ENCODE data around the gene MLLT1.
A peak's percentile ranks its signal among the peaks of the same experiment; 100 is the strongest.

Gene MLLT1

GRCh38 chr19:6246174-6247006 is 33.4 kb downstream of the MLLT1 start:
- Histone ChIP-seq H3K9ac (ENCODE audit: low read length in 2 of 2) (no peak overlapping the region), H3K27me3 (ENCODE audit: control insufficient read depth in 1 of 2, insufficient read depth in 2 of 2, low read length in 2 of 2) (no peaks in the 10 kb centered on the region), H3K4me3 (ENCODE audit: low read length in 2 of 2) (no peak overlapping the region), H3K9me3 (ENCODE audit: control insufficient read depth in 2 of 2, low read length in 2 of 2) (no peaks in the 10 kb centered on the region), H3K4me1 (ENCODE audit: control insufficient read depth, insufficient read depth, low read length) (peaks cover 36% of the 10 kb centered on the region), H3K36me3 (ENCODE audit: control insufficient read depth in 2 of 2, insufficient read depth in 2 of 2, low read length in 2 of 2) (no peaks in the 10 kb centered on the region), H3K27ac (ENCODE audit: low read length) (no peak overlapping the region)

- Histone ChIP-seq H3K9ac (ENCODE audit: low read length in 2 of 2) (no peak overlapping the region), H3K4me1 (ENCODE audit: control insufficient read depth, insufficient read depth, low read length) (peaks cover 32% of the 10 kb centered on the region), H3K36me3 (ENCODE audit: control insufficient read depth in 2 of 2, insufficient read depth in 2 of 2, low read length in 2 of 2) (no peaks in the 10 kb centered on the region), H3K27me3 (ENCODE audit: control insufficient read depth in 1 of 2, insufficient read depth in 2 of 2, low read length in 2 of 2) (no peaks in the 10 kb centered on the region), H3K27ac (ENCODE audit: low read length) (no peak overlapping the region), H3K4me3 (ENCODE audit: low read length in 2 of 2) (no peak overlapping the region), H3K9me3 (ENCODE audit: control insufficient read depth in 2 of 2, low read length in 2 of 2) (no peaks in the 10 kb centered on the region)
These were observed 37.1 kb downstream of the MLLT1 start for GRCh38 chr19:6242677-6243076.

- Histone ChIP-seq H3K4me1 (ENCODE audit: control insufficient read depth, insufficient read depth, low read length) (peaks cover 36% of the 10 kb centered on the region), H3K9me3 (ENCODE audit: control insufficient read depth in 2 of 2, low read length in 2 of 2) (no peaks in the 10 kb centered on the region), H3K4me3 (ENCODE audit: low read length in 2 of 2) (no peak overlapping the region), H3K27ac (ENCODE audit: low read length) (no peak overlapping the region), H3K36me3 (ENCODE audit: control insufficient read depth in 2 of 2, insufficient read depth in 2 of 2, low read length in 2 of 2) (no peaks in the 10 kb centered on the region), H3K9ac (ENCODE audit: low read length in 2 of 2) (no peak overlapping the region), H3K27me3 (ENCODE audit: control insufficient read depth in 1 of 2, insufficient read depth in 2 of 2, low read length in 2 of 2) (no peaks in the 10 kb centered on the region)
These were observed 37.9 kb downstream of the MLLT1 start for GRCh38 chr19:6241680-6242377.

- no peaks in the 10 kb centered on the region for H3K36me3 ChIP-seq (ENCODE audit: control insufficient read depth in 2 of 2, insufficient read depth in 2 of 2, low read length in 2 of 2)
- H3K4me3 ChIP-seq (ENCODE audit: low read length in 2 of 2) = no peak overlapping the region
- no peaks in the 10 kb centered on the region for H3K27me3 ChIP-seq (ENCODE audit: control insufficient read depth in 1 of 2, insufficient read depth in 2 of 2, low read length in 2 of 2)
- H3K27ac ChIP-seq (ENCODE audit: low read length) = no peak overlapping the region
- no peak overlapping the region for H3K9ac ChIP-seq (ENCODE audit: low read length in 2 of 2)
- peaks cover 44% of the 10 kb centered on the region for H3K4me1 ChIP-seq (ENCODE audit: control insufficient read depth, insufficient read depth, low read length)
- H3K9me3 ChIP-seq (ENCODE audit: control insufficient read depth in 2 of 2, low read length in 2 of 2) = no peaks in the 10 kb centered on the region
These were observed 38.7 kb downstream of the MLLT1 start for GRCh38 chr19:6241056-6241455.

- no peak overlapping the region for H3K4me3 ChIP-seq (ENCODE audit: low read length in 2 of 2)
- no peaks in the 10 kb centered on the region for H3K36me3 ChIP-seq (ENCODE audit: control insufficient read depth in 2 of 2, insufficient read depth in 2 of 2, low read length in 2 of 2)
- H3K4me1 ChIP-seq (ENCODE audit: control insufficient read depth, insufficient read depth, low read length) = peaks cover 46% of the 10 kb centered on the region
- no peak overlapping the region for H3K9ac ChIP-seq (ENCODE audit: low read length in 2 of 2)
- H3K27ac ChIP-seq (ENCODE audit: low read length) = no peak overlapping the region
- H3K27me3 ChIP-seq (ENCODE audit: control insufficient read depth in 1 of 2, insufficient read depth in 2 of 2, low read length in 2 of 2) = no peaks in the 10 kb centered on the region
- H3K9me3 ChIP-seq (ENCODE audit: control insufficient read depth in 2 of 2, low read length in 2 of 2) = no peaks in the 10 kb centered on the region
These were observed 39.7 kb downstream of the MLLT1 start for GRCh38 chr19:6239871-6240676.

- no peaks in the 10 kb centered on the region for H3K36me3 ChIP-seq (ENCODE audit: control insufficient read depth in 2 of 2, insufficient read depth in 2 of 2, low read length in 2 of 2)
- no peak overlapping the region for H3K27ac ChIP-seq (ENCODE audit: low read length)
- no peaks in the 10 kb centered on the region for H3K9me3 ChIP-seq (ENCODE audit: control insufficient read depth in 2 of 2, low read length in 2 of 2)
- no peak overlapping the region for H3K4me3 ChIP-seq (ENCODE audit: low read length in 2 of 2)
- peaks cover 50% of the 10 kb centered on the region for H3K4me1 ChIP-seq (ENCODE audit: control insufficient read depth, insufficient read depth, low read length)
- H3K9ac ChIP-seq (ENCODE audit: low read length in 2 of 2) = no peak overlapping the region
- H3K27me3 ChIP-seq (ENCODE audit: control insufficient read depth in 1 of 2, insufficient read depth in 2 of 2, low read length in 2 of 2) = no peaks in the 10 kb centered on the region
These were observed 40.4 kb downstream of the MLLT1 start for GRCh38 chr19:6239401-6239844.

GRCh38 chr19:6238643-6239281 is 41.0 kb downstream of the MLLT1 start:
- no peaks in the 10 kb centered on the region for H3K36me3 ChIP-seq (ENCODE audit: control insufficient read depth in 2 of 2, insufficient read depth in 2 of 2, low read length in 2 of 2)
- no peak overlapping the region for H3K4me3 ChIP-seq (ENCODE audit: low read length in 2 of 2)
- peak overlapping the region; percentile 11 for H3K27ac ChIP-seq (ENCODE audit: low read length)
- peaks cover 57% of the 10 kb centered on the region for H3K4me1 ChIP-seq (ENCODE audit: control insufficient read depth, insufficient read depth, low read length)
- no peaks in the 10 kb centered on the region for H3K9me3 ChIP-seq (ENCODE audit: control insufficient read depth in 2 of 2, low read length in 2 of 2)
- no peaks in the 10 kb centered on the region for H3K27me3 ChIP-seq (ENCODE audit: control insufficient read depth in 1 of 2, insufficient read depth in 2 of 2, low read length in 2 of 2)
- H3K9ac ChIP-seq (ENCODE audit: low read length in 2 of 2) = peak overlapping the region in 1 of 2 donors; percentile 13

GRCh38 chr19:6238256-6238642 is 41.5 kb downstream of the MLLT1 start:
- H3K4me1 ChIP-seq (ENCODE audit: control insufficient read depth, insufficient read depth, low read length) = peaks cover 59% of the 10 kb centered on the region
- H3K36me3 ChIP-seq (ENCODE audit: control insufficient read depth in 2 of 2, insufficient read depth in 2 of 2, low read length in 2 of 2) = no peaks in the 10 kb centered on the region
- no peaks in the 10 kb centered on the region for H3K27me3 ChIP-seq (ENCODE audit: control insufficient read depth in 1 of 2, insufficient read depth in 2 of 2, low read length in 2 of 2)
- H3K9me3 ChIP-seq (ENCODE audit: control insufficient read depth in 2 of 2, low read length in 2 of 2) = no peaks in the 10 kb centered on the region
- H3K4me3 ChIP-seq (ENCODE audit: low read length in 2 of 2) = no peak overlapping the region
- no peak overlapping the region for H3K9ac ChIP-seq (ENCODE audit: low read length in 2 of 2)
- no peak overlapping the region for H3K27ac ChIP-seq (ENCODE audit: low read length)

- Histone ChIP-seq H3K9me3 (ENCODE audit: control insufficient read depth in 2 of 2, low read length in 2 of 2) (no peaks in the 10 kb centered on the region), H3K4me3 (ENCODE audit: low read length in 2 of 2) (no peak overlapping the region), H3K9ac (ENCODE audit: low read length in 2 of 2) (no peak overlapping the region), H3K27ac (ENCODE audit: low read length) (no peak overlapping the region), H3K4me1 (ENCODE audit: control insufficient read depth, insufficient read depth, low read length) (peaks cover 65% of the 10 kb centered on the region), H3K27me3 (ENCODE audit: control insufficient read depth in 1 of 2, insufficient read depth in 2 of 2, low read length in 2 of 2) (no peaks in the 10 kb centered on the region), H3K36me3 (ENCODE audit: control insufficient read depth in 2 of 2, insufficient read depth in 2 of 2, low read length in 2 of 2) (no peaks in the 10 kb centered on the region)
These were observed 43.2 kb downstream of the MLLT1 start for GRCh38 chr19:6236310-6237291.

Data from stomach smooth muscle (tissue), 2 donors.